K562 (cell line): ENCODE results near the gene MLYCD. TPM values are rescaled to one million over a fixed set of nuclear protein-coding genes. Genes with fewer than 3 reads are reported as not detected.

Experiments
- AFF4 ChIP-seq: sonication (generic); formaldehyde crosslinking; IDR thresholded peaks from 2 replicates; pipeline ENCODE4 v1.8.0; 2023; ENCODE audit warnings: mild to moderate bottlenecking, missing genetic modification reagents
- ATF6 ChIP-seq: sonication (generic); formaldehyde crosslinking; IDR thresholded peaks from 2 replicates; pipeline ENCODE4 v1.4.0; 2020; ENCODE audit warnings: mild to moderate bottlenecking, missing genetic modification reagents
- CREM ChIP-seq: IDR thresholded peaks from 2 replicates; pipeline ENCODE4 v1.6.1; 2014; ENCODE audit warnings: antibody characterized with exemption, low read depth
- EZH2 ChIP-seq: IDR thresholded peaks from 2 replicates; pipeline ENCODE4 v1.6.1; 2012; ENCODE audit warnings: low read depth, mild to moderate bottlenecking, inconsistent platforms, low read length, borderline replicate concordance
- FOXA1 ChIP-seq: fragments of 450-650 bp; IDR thresholded peaks from 2 replicates; pipeline ENCODE4 v1.6.1; 2016; ENCODE audit warnings: mild to moderate bottlenecking, borderline replicate concordance
- FOXK1 ChIP-seq: sonication (generic); formaldehyde crosslinking; IDR thresholded peaks from 2 replicates; pipeline ENCODE4 v1.8.0; 2022; ENCODE audit warnings: missing genetic modification reagents, mild to moderate bottlenecking, borderline replicate concordance
- KDM5B ChIP-seq: fragments of 200-600 bp; sonication (generic); IDR thresholded peaks from 2 replicates; pipeline ENCODE4 v1.6.1; 2012; ENCODE audit warnings: low read depth, mild to moderate bottlenecking, moderate library complexity, low read length, control low read depth, inconsistent platforms; ENCODE audit not compliant: insufficient replicate concordance
- L3MBTL2 ChIP-seq: fragments of 450-650 bp; IDR thresholded peaks from 2 replicates; pipeline ENCODE4 v1.6.1; 2016; ENCODE audit warnings: mild to moderate bottlenecking, moderate library complexity
- MIER1 ChIP-seq: fragments of 450-650 bp; IDR thresholded peaks from 2 replicates; pipeline ENCODE4 v1.6.1; 2016; ENCODE audit warnings: antibody characterized with exemption, mild to moderate bottlenecking, low read depth
- NUFIP1 ChIP-seq: fragments of 450-650 bp; IDR thresholded peaks from 2 replicates; pipeline ENCODE4 v1.6.1; 2018; ENCODE audit not compliant: partially characterized antibody
- SMARCC2 ChIP-seq: fragments of 450-650 bp; IDR thresholded peaks from 2 replicates; pipeline ENCODE4 v1.6.1; 2017; ENCODE audit warnings: antibody characterized with exemption, moderate library complexity, mild to moderate bottlenecking, low read depth
- ZBTB43 ChIP-seq: sonication (generic); formaldehyde crosslinking; IDR thresholded peaks from 2 replicates; pipeline ENCODE4 v1.8.0; 2023; ENCODE audit warnings: mild to moderate bottlenecking, missing genetic modification reagents
- ZNF143 ChIP-seq: sonication (generic); formaldehyde crosslinking; IDR thresholded peaks from 2 replicates; pipeline ENCODE4 v1.9.0; 2022; ENCODE audit warnings: mild to moderate bottlenecking, missing genetic modification reagents
- ZNF23 ChIP-seq: fragments of 250-450 bp; sonication (Bioruptor Pico); IDR thresholded peaks from 2 replicates; pipeline ENCODE4 v1.4.0; 2020; ENCODE audit warnings: mild to moderate bottlenecking
- polyA plus RNA-seq, 8 experiments: library from polyadenylated mRNA; depleted of rRNA in 4 of 8; stranded (reverse) in 5 of 8; unstranded in 3 of 8; fragments of >200 nt; fragmentation: Nextera tagmentation in 2 of 8; fragmentation: Illumina TruSeq in 1 of 8; extraction: Ambion mirVana in 2 of 8; extraction: Trizol in 1 of 8; gene quantifications; 2 replicates each; pipeline versions ENCODE4 v1.2.1 to v1.2.3, GENCODE V29; 2011 to 2014; ENCODE audit warnings: inconsistent platforms in 1 of 8, missing spikeins in 1 of 8
- total RNA-seq, 7 experiments: library from RNA; depleted of rRNA in 6 of 7; stranded (reverse); fragments of >200 nt in 6 of 7; fragmentation: Illumina TruSeq in 2 of 7; extraction: Trizol in 2 of 7; gene quantifications; 2 replicates each; pipeline versions ENCODE4 v1.2.1 to v1.2.3, GENCODE V29; 2011 to 2021; ENCODE audit warnings: low replicate concordance in 1 of 7

The MLYCD gene
- total and polyA plus RNA-seq, 9 of the 15 experiments (the other 6 are each of a cell fraction or from before 2014, with no cell fraction given) = 0.15 to 2.0 (median 1.0) TPM

- TF ChIP-seq AFF4 (CRISPR knock-in tag) (peak; percentile 63; the same call in 1 of the 2 replicates), SMARCC2 (no peak), CREM (no peak; the same call in 1 of the 2 replicates), L3MBTL2 (peak; percentile 83), ZBTB43 (CRISPR knock-in tag) (peak; percentile 74; the same call in 1 of the 2 replicates), ATF6 (no peak), KDM5B (peak; percentile 91), MIER1 (no peak), ZNF143 (CRISPR knock-in tag) (no peak), FOXK1 (CRISPR knock-in tag) (0 out of 2 replicates have a peak, but pooled peaks have one; percentile 37), ZNF23 (no peak), FOXA1 (no peak), NUFIP1 (no peak), EZH2 (no peak)
Observed at GRCh38 chr16:83952940-83953795, 54.3 kb downstream of the MLYCD start, which contains the start of gene OSGIN1 (continued).
